ENCODE data around the gene KPNB1. TPM values are rescaled to one million over a fixed set of nuclear protein-coding genes. Genes with fewer than 3 reads are reported as not detected.

Gene KPNB1
- total RNA-seq, 2 experiments from 2014 or later, result 589 to 605 TPM

GRCh38 chr17:47712330-47713023 is 62.8 kb downstream of the KPNB1 start:
- Mint-ChIP-seq H3K4me3 (no peak overlapping the region), H3K27ac (peak overlapping the region; percentile 74), H3K4me1 (ENCODE audit: low read depth) (peaks cover 73% of the 10 kb centered on the region), H3K36me3 (ENCODE audit: low read depth) (peaks cover 17% of the 10 kb centered on the region), H3K27me3 (no peaks in the 10 kb centered on the region), H3K9me3 (no peaks in the 10 kb centered on the region)
- intact Hi-C loops (cut with micrococcal nuclease), result no loop called here
- ChIA-PET POLR2A (interaction anchor here (2.5 to 11.4 kb wide), 3 partner anchors 9 to 22 kb away, joined by 12 to 233 read pairs (median 214); partner anchors contain the start of gene TBX21), CTCF (interaction anchor here (1.0 to 13.9 kb wide), 3 partner anchors 9 to 74 kb away, joined by 3 to 240 read pairs (median 4); partner anchors contain the start of gene TBX21)
- TF ChIP-seq CTCF (IDR thresholded peaks at IDR 0.05), result no peak
- ATAC-seq (no peak), DNase-seq (no peak)

- DNase-seq (no peak), ATAC-seq (no peak)
- Mint-ChIP-seq H3K4me1 (ENCODE audit: low read depth) (peaks cover 86% of the 10 kb centered on the region), H3K9me3 (no peaks in the 10 kb centered on the region), H3K36me3 (ENCODE audit: low read depth) (peaks cover 17% of the 10 kb centered on the region), H3K27me3 (no peaks in the 10 kb centered on the region), H3K27ac (no peak overlapping the region), H3K4me3 (no peak overlapping the region)
- TF ChIP-seq CTCF (IDR thresholded peaks at IDR 0.05), result no peak
- ChIA-PET CTCF (interaction anchor here (1.1 to 13.9 kb wide), 2 partner anchors 11 to 16 kb away, joined by 3 to 240 read pairs; no protein-coding TSS in a partner anchor), POLR2A (interaction anchor here (0.8 to 11.4 kb wide), 4 partner anchors 10 to 26 kb away, joined by 3 to 233 read pairs (median 108); partner anchors contain the start of gene TBX21)
- intact Hi-C loops (cut with micrococcal nuclease), result no loop called here
These were observed 64.4 kb downstream of the KPNB1 start for GRCh38 chr17:47713980-47714700.

- H3K27ac Mint-ChIP-seq, result no peak overlapping the region
- H3K27me3 Mint-ChIP-seq, result no peaks in the 10 kb centered on the region
- ATAC-seq (no peak), DNase-seq (peak; percentile 39)
- H3K9me3 Mint-ChIP-seq, result no peaks in the 10 kb centered on the region
- no peak overlapping the region for H3K4me3 Mint-ChIP-seq
- TF ChIP-seq CTCF (IDR thresholded peaks at IDR 0.05), result no peak
- ChIA-PET CTCF (interaction anchor here (5.6 to 13.9 kb wide), 2 partner anchors 12 to 18 kb away, joined by 40 to 240 read pairs; partner anchors contain the start of gene TBX21), POLR2A (interaction anchor here (0.8 to 11.4 kb wide), 6 partner anchors 9 to 65 kb away, joined by 3 to 233 read pairs (median 14); partner anchors contain the start of genes KPNB1 and TBX21)
- intact Hi-C loops (cut with micrococcal nuclease), result no loop called here
- peaks cover 10% of the 10 kb centered on the region for H3K36me3 Mint-ChIP-seq (ENCODE audit: low read depth)
- peaks cover 88% of the 10 kb centered on the region for H3K4me1 Mint-ChIP-seq (ENCODE audit: low read depth)
These were observed 65.2 kb downstream of the KPNB1 start for GRCh38 chr17:47714773-47715396.

GRCh38 chr17:47715669-47716325 is 66.1 kb downstream of the KPNB1 start:
- POLR2A ChIA-PET, result interaction anchor here (0.6 to 11.4 kb wide), 8 partner anchors 9 to 66 kb away, joined by 3 to 233 read pairs (median 14); partner anchors contain the start of genes KPNB1, TBKBP1 and TBX21
- Mint-ChIP-seq H3K4me3 (peak overlapping the region; percentile 5), H3K27me3 (no peaks in the 10 kb centered on the region), H3K4me1 (ENCODE audit: low read depth) (peaks cover 92% of the 10 kb centered on the region), H3K27ac (peak overlapping the region; percentile 72), H3K36me3 (ENCODE audit: low read depth) (peaks cover 3% of the 10 kb centered on the region), H3K9me3 (no peaks in the 10 kb centered on the region)
- CTCF ChIA-PET, result interaction anchor here (1.2 to 13.9 kb wide), 3 partner anchors 13 to 23 kb away, joined by 5 to 240 read pairs (median 40); partner anchors contain the start of gene TBX21
- no peak for TF ChIP-seq CTCF (IDR thresholded peaks at IDR 0.05)
- ATAC-seq, result no peak
- intact Hi-C loops (cut with micrococcal nuclease), result no loop called here
- DNase-seq, result no peak
